ENCODE measurements around the gene PLA2G4D.

Gene PLA2G4D

DNA sequence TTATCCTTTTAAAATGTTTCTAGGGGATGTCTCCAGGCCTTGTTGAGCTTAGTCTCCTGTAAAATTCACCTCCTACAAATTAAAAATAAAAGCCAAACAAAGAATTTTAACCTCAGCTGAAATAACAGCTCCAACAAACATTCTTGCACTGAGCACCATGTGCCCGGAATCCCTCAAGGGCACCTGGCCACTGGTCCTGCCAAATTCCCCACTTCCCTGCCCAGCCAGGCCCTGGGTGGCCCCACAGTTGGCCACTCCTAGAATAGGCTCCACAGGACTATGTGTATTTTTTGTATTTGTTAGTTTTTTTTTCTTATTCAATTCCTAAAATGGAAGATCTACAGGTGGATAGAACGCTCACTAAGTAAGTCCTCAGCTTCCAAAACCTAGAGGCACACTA is 40.4 kb downstream of the PLA2G4D start:
- no peaks in the 10 kb centered on the region for H3K27me3 ChIP-seq (ENCODE audit: control insufficient read depth, insufficient read depth, low read length)
- no peak overlapping the region for H3K27ac ChIP-seq (ENCODE audit: low read length)
- peaks cover under 1% of the 10 kb centered on the region; the same call in 1 of the 2 replicates for H3K4me1 ChIP-seq (ENCODE audit: control insufficient read depth, insufficient read depth, low read length)
- H3K9me3 ChIP-seq (ENCODE audit: control insufficient read depth, insufficient read depth, low read length) = no peaks in the 10 kb centered on the region
- no peak for DNase-seq (ENCODE audit: low read depth, low spot score)
- no peak overlapping the region for H3K4me3 ChIP-seq (ENCODE audit: low read length)
- WGBS (ENCODE audit: insufficient coverage, insufficient read length) = no CpG with 5 or more reads among the region's 2 CpGs
- no peaks in the 10 kb centered on the region for H3K36me3 ChIP-seq (ENCODE audit: control insufficient read depth, insufficient read depth, low read length)

DNA sequence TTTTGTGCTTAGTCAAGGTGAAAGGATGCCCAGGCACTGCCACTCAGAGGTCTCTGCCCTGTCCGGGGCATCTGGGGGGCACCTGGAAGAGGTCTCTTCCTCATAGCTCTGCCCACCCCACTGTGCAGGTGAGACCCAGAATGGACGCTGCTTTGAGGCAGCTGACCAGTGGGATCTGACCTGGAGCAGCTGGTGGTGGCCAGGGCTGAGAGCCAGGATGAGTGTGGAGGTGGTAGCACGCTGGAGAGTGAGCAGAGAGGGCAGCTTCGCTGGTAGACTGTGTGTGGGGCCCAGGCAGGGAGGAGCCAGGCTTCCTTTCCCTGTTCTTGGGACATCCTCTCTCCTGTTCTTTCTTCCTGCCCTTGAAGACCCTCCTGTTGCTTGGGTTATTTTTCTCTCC is 41.4 kb downstream of the PLA2G4D start:
- no peak for DNase-seq (ENCODE audit: low read depth, low spot score)
- Histone ChIP-seq H3K36me3 (ENCODE audit: control insufficient read depth, insufficient read depth, low read length) (no peaks in the 10 kb centered on the region), H3K27me3 (ENCODE audit: control insufficient read depth, insufficient read depth, low read length) (no peaks in the 10 kb centered on the region), H3K4me1 (ENCODE audit: control insufficient read depth, insufficient read depth, low read length) (peaks cover 3% of the 10 kb centered on the region), H3K4me3 (ENCODE audit: low read length) (no peak overlapping the region; the same call in 1 of the 2 replicates), H3K27ac (ENCODE audit: low read length) (no peak overlapping the region), H3K9me3 (ENCODE audit: control insufficient read depth, insufficient read depth, low read length) (no peaks in the 10 kb centered on the region)
- WGBS (ENCODE audit: insufficient coverage, insufficient read length) = no CpG with 5 or more reads among the region's 4 CpGs

- H3K9me3 ChIP-seq (ENCODE audit: control insufficient read depth, insufficient read depth, low read length) = no peaks in the 10 kb centered on the region
- no peak for DNase-seq (ENCODE audit: low read depth, low spot score)
- H3K36me3 ChIP-seq (ENCODE audit: control insufficient read depth, insufficient read depth, low read length) = no peaks in the 10 kb centered on the region
- H3K27me3 ChIP-seq (ENCODE audit: control insufficient read depth, insufficient read depth, low read length) = no peaks in the 10 kb centered on the region
- H3K4me3 ChIP-seq (ENCODE audit: low read length) = no peak overlapping the region
- no CpG with 5 or more reads among the region's 10 CpGs for WGBS (ENCODE audit: insufficient coverage, insufficient read length)
- peaks cover 3% of the 10 kb centered on the region for H3K4me1 ChIP-seq (ENCODE audit: control insufficient read depth, insufficient read depth, low read length)
- H3K27ac ChIP-seq (ENCODE audit: low read length) = no peak overlapping the region
Measured at GRCh38 chr15:42050484-42051255, 43.7 kb downstream of the PLA2G4D start.

DNA sequence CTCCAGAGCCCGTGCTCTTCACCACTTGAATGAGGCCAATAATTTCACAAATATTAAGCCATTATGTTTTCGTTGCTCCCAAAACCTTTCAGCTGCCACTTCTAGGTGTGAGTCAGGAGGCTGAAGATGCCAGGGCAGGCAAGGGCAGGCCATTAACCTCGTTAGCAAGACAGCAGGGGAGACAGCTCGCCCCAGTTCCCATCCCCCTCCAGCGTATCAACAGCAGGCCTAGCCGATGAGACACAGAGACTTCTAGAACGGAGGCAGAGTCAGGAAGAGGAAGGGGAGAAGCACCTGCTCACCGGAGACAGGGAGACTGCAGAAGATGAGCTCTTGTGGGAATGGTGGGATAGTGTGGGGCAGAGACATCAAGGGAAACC is 45.6 kb downstream of the PLA2G4D start:
- Histone ChIP-seq H3K9me3 (ENCODE audit: control insufficient read depth, insufficient read depth, low read length) (no peaks in the 10 kb centered on the region), H3K4me1 (ENCODE audit: control insufficient read depth, insufficient read depth, low read length) (peaks cover 3% of the 10 kb centered on the region), H3K27me3 (ENCODE audit: control insufficient read depth, insufficient read depth, low read length) (no peaks in the 10 kb centered on the region), H3K27ac (ENCODE audit: low read length) (no peak overlapping the region), H3K36me3 (ENCODE audit: control insufficient read depth, insufficient read depth, low read length) (no peaks in the 10 kb centered on the region), H3K4me3 (ENCODE audit: low read length) (no peak overlapping the region)
- no peak for DNase-seq (ENCODE audit: low read depth, low spot score)
- no CpG with 5 or more reads among the region's 8 CpGs for WGBS (ENCODE audit: insufficient coverage, insufficient read length)

GRCh38 chr15:42048080-42048820 is 46.1 kb downstream of the PLA2G4D start:
- no CpG with 5 or more reads among the region's 9 CpGs for WGBS (ENCODE audit: insufficient coverage, insufficient read length)
- no peaks in the 10 kb centered on the region for H3K27me3 ChIP-seq (ENCODE audit: control insufficient read depth, insufficient read depth, low read length)

GRCh38 chr15:42046597-42046996 is 47.8 kb downstream of the PLA2G4D start:
- Histone ChIP-seq H3K36me3 (ENCODE audit: control insufficient read depth, insufficient read depth, low read length) (no peaks in the 10 kb centered on the region), H3K4me1 (ENCODE audit: control insufficient read depth, insufficient read depth, low read length) (peaks cover 3% of the 10 kb centered on the region), H3K27me3 (ENCODE audit: control insufficient read depth, insufficient read depth, low read length) (no peaks in the 10 kb centered on the region), H3K9me3 (ENCODE audit: control insufficient read depth, insufficient read depth, low read length) (no peaks in the 10 kb centered on the region), H3K27ac (ENCODE audit: low read length) (no peak overlapping the region), H3K4me3 (ENCODE audit: low read length) (no peak overlapping the region)
- no CpG with 5 or more reads among the region's 2 CpGs for WGBS (ENCODE audit: insufficient coverage, insufficient read length)
- no peak for DNase-seq (ENCODE audit: low read depth, low spot score)

More at GRCh38 chr15:42048080-42048820, 46.1 kb downstream of the PLA2G4D start:
- no peaks in the 10 kb centered on the region for H3K9me3 ChIP-seq (ENCODE audit: control insufficient read depth, insufficient read depth, low read length)
- H3K27ac ChIP-seq (ENCODE audit: low read length) = no peak overlapping the region
- H3K4me3 ChIP-seq (ENCODE audit: low read length) = no peak overlapping the region
- H3K4me1 ChIP-seq (ENCODE audit: control insufficient read depth, insufficient read depth, low read length) = peaks cover 3% of the 10 kb centered on the region
- no peaks in the 10 kb centered on the region for H3K36me3 ChIP-seq (ENCODE audit: control insufficient read depth, insufficient read depth, low read length)
- DNase-seq (ENCODE audit: low read depth, low spot score) = no peak

GRCh38 chr15:42045211-42045615 is 49.1 kb downstream of the PLA2G4D start:
- Histone ChIP-seq H3K36me3 (ENCODE audit: control insufficient read depth, insufficient read depth, low read length) (no peaks in the 10 kb centered on the region), H3K27ac (ENCODE audit: low read length) (no peak overlapping the region), H3K27me3 (ENCODE audit: control insufficient read depth, insufficient read depth, low read length) (no peaks in the 10 kb centered on the region), H3K9me3 (ENCODE audit: control insufficient read depth, insufficient read depth, low read length) (no peaks in the 10 kb centered on the region), H3K4me3 (ENCODE audit: low read length) (no peak overlapping the region), H3K4me1 (ENCODE audit: control insufficient read depth, insufficient read depth, low read length) (peaks cover 3% of the 10 kb centered on the region)
- WGBS (ENCODE audit: insufficient coverage, insufficient read length) = no CpG with 5 or more reads among the region's 8 CpGs
- DNase-seq (ENCODE audit: low read depth, low spot score) = no peak

- no peak overlapping the region for H3K27ac ChIP-seq (ENCODE audit: low read length)
- H3K9me3 ChIP-seq (ENCODE audit: control insufficient read depth, insufficient read depth, low read length) = no peaks in the 10 kb centered on the region
- WGBS (ENCODE audit: insufficient coverage, insufficient read length) = no CpG with 5 or more reads among the region's 5 CpGs
- H3K36me3 ChIP-seq (ENCODE audit: control insufficient read depth, insufficient read depth, low read length) = no peaks in the 10 kb centered on the region
- no peaks in the 10 kb centered on the region for H3K27me3 ChIP-seq (ENCODE audit: control insufficient read depth, insufficient read depth, low read length)
- no peaks in the 10 kb centered on the region for H3K4me1 ChIP-seq (ENCODE audit: control insufficient read depth, insufficient read depth, low read length)
- DNase-seq (ENCODE audit: low read depth, low spot score) = no peak
- H3K4me3 ChIP-seq (ENCODE audit: low read length) = no peak overlapping the region
Measured at GRCh38 chr15:42042602-42043400, 51.6 kb downstream of the PLA2G4D start.

DNA sequence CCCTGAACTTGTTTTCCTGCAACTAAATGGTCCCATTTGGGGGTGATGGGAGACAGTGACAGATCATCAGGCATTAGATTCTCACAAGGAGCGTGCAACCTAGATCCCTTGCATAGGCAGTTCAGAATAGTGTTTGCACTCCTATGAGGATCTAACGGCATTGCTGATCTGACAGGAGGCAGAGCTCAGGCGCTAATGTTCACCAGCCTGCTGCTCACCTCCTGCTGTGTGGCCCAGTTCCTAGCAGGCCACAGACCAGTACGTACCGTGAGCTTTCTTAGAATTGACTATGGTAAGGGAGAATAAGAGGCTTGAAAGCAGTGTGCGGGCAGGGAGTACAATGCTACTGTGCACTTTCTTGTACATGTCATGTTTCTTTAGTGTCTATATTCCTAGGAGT is 56.0 kb downstream of the PLA2G4D start:
- Histone ChIP-seq H3K4me3 (ENCODE audit: low read length) (no peak overlapping the region), H3K27ac (ENCODE audit: low read length) (no peak overlapping the region), H3K4me1 (ENCODE audit: control insufficient read depth, insufficient read depth, low read length) (peaks cover 3% of the 10 kb centered on the region), H3K36me3 (ENCODE audit: control insufficient read depth, insufficient read depth, low read length) (no peaks in the 10 kb centered on the region), H3K9me3 (ENCODE audit: control insufficient read depth, insufficient read depth, low read length) (no peaks in the 10 kb centered on the region), H3K27me3 (ENCODE audit: control insufficient read depth, insufficient read depth, low read length) (no peaks in the 10 kb centered on the region)
- WGBS (ENCODE audit: insufficient coverage, insufficient read length) = no CpG with 5 or more reads among the region's 6 CpGs
- no peak for DNase-seq (ENCODE audit: low read depth, low spot score)

- no peaks in the 10 kb centered on the region for H3K36me3 ChIP-seq (ENCODE audit: control insufficient read depth, insufficient read depth, low read length)
- no peak for DNase-seq (ENCODE audit: low read depth, low spot score)
- H3K4me3 ChIP-seq (ENCODE audit: low read length) = no peak overlapping the region
- H3K27me3 ChIP-seq (ENCODE audit: control insufficient read depth, insufficient read depth, low read length) = no peaks in the 10 kb centered on the region
- no peaks in the 10 kb centered on the region for H3K9me3 ChIP-seq (ENCODE audit: control insufficient read depth, insufficient read depth, low read length)
- no peak overlapping the region for H3K27ac ChIP-seq (ENCODE audit: low read length)
- H3K4me1 ChIP-seq (ENCODE audit: control insufficient read depth, insufficient read depth, low read length) = peaks cover 3% of the 10 kb centered on the region
- no CpG with 5 or more reads among the region's 8 CpGs for WGBS (ENCODE audit: insufficient coverage, insufficient read length)
Measured at GRCh38 chr15:42037656-42038055, 56.7 kb downstream of the PLA2G4D start.

All from iPS DF 6.9 (cell line).